HepG2 (cell line): ENCODE measurements around the gene RHBG. TPM values are rescaled to one million over a fixed set of nuclear protein-coding genes. Genes with fewer than 3 reads are reported as not detected.

Source experiments
- ARID4A ChIP-seq: sonication (generic); formaldehyde crosslinking; IDR thresholded peaks from 2 replicates; pipeline ENCODE4 v1.5.0; 2020; ENCODE audit warnings: mild to moderate bottlenecking, missing genetic modification reagents, borderline replicate concordance
- BRD4 ChIP-seq: sonication (generic); formaldehyde crosslinking; IDR thresholded peaks from 2 replicates; pipeline ENCODE4 v1.4.0; 2020; ENCODE audit warnings: missing genetic modification reagents
- CCDC6 ChIP-seq: sonication (generic); formaldehyde crosslinking; IDR thresholded peaks from 2 replicates; pipeline ENCODE4 v1.8.1; 2022; ENCODE audit warnings: mild to moderate bottlenecking, missing genetic modification reagents, moderate library complexity
- FOXO1 ChIP-seq: sonication (generic); formaldehyde crosslinking; IDR thresholded peaks from 2 replicates; pipeline ENCODE4 v1.4.0; 2020; ENCODE audit warnings: missing genetic modification reagents
- HBP1 ChIP-seq: IDR thresholded peaks from 2 replicates; pipeline ENCODE4 v1.6.1; 2016; ENCODE audit warnings: low read depth, control low read depth
- HCFC1 ChIP-seq: fragments of 150-350 bp; IDR thresholded peaks from 2 replicates; pipeline ENCODE4 v1.6.1; 2014; ENCODE audit warnings: low read depth, low read length
- KAT8 ChIP-seq: IDR thresholded peaks from 2 replicates; pipeline ENCODE4 v1.6.1; 2016; ENCODE audit warnings: missing genetic modification reagents, missing compliant biosample characterization
- KDM2A ChIP-seq: sonication (generic); formaldehyde crosslinking; IDR thresholded peaks from 2 replicates; pipeline ENCODE4 v1.4.0; 2020; ENCODE audit warnings: low read depth, missing genetic modification reagents, borderline replicate concordance
- KLF16 ChIP-seq, 2 experiments: sonication (generic) in 1 of 2; formaldehyde crosslinking in 1 of 2; IDR thresholded peaks; 2 replicates each; pipeline versions ENCODE4 v1.6.1 to v1.8.0; 2016 to 2023; ENCODE audit warnings: missing genetic modification reagents in 2 of 2, missing compliant biosample characterization in 1 of 2
- NFE2L1 ChIP-seq: sonication (generic); formaldehyde crosslinking; IDR thresholded peaks from 2 replicates; pipeline ENCODE4 v1.4.0; 2020; ENCODE audit warnings: missing genetic modification reagents, mild to moderate bottlenecking, borderline replicate concordance
- PAF1 ChIP-seq: IDR thresholded peaks from 2 replicates; pipeline ENCODE4 v1.6.1; 2016; ENCODE audit warnings: missing genetic modification reagents, missing compliant biosample characterization
- SAP130 ChIP-seq: IDR thresholded peaks from 2 replicates; pipeline ENCODE4 v1.6.1; 2016; ENCODE audit warnings: low read depth
- SIX1 ChIP-seq: sonication (generic); formaldehyde crosslinking; IDR thresholded peaks from 2 replicates; pipeline ENCODE4 v1.4.0; 2020; ENCODE audit warnings: missing genetic modification reagents, borderline replicate concordance
- SKI ChIP-seq: fragments of 450-650 bp; IDR thresholded peaks from one replicate; pipeline ENCODE4 v1.6.1; 2018; ENCODE audit warnings: mild to moderate bottlenecking; ENCODE audit not compliant: partially characterized antibody
- SNRNP70 ChIP-seq: fragments of 200-400 bp; formaldehyde crosslinking; IDR thresholded peaks from 2 replicates; pipeline ENCODE4 v1.6.1; 2017; ENCODE audit warnings: mild to moderate bottlenecking, low read depth, low read length, moderate library complexity
- ZNF205 ChIP-seq: IDR thresholded peaks from 2 replicates; pipeline ENCODE4 v1.6.1; 2018; ENCODE audit warnings: missing biosample characterization, missing genetic modification reagents
- ZNF280B ChIP-seq: sonication (generic); formaldehyde crosslinking; IDR thresholded peaks from 2 replicates; pipeline ENCODE4 v1.5.0; 2020; ENCODE audit warnings: missing genetic modification reagents, mild to moderate bottlenecking, borderline replicate concordance
- ZNF441 ChIP-seq: sonication (generic); formaldehyde crosslinking; IDR thresholded peaks from 2 replicates; pipeline ENCODE4 v1.7.0; 2021; ENCODE audit warnings: missing genetic modification reagents, borderline replicate concordance
- ZNF567 ChIP-seq: sonication (generic); formaldehyde crosslinking; IDR thresholded peaks from 2 replicates; pipeline ENCODE4 v1.8.1; 2023; ENCODE audit warnings: mild to moderate bottlenecking, missing genetic modification reagents, borderline replicate concordance
- ZNF569 ChIP-seq: sonication (generic); formaldehyde crosslinking; IDR thresholded peaks from 2 replicates; pipeline ENCODE4 v1.5.0; 2020; ENCODE audit warnings: mild to moderate bottlenecking, missing genetic modification reagents, moderate library complexity, borderline replicate concordance
- ZNF784 ChIP-seq: sonication (generic); formaldehyde crosslinking; IDR thresholded peaks from 2 replicates; pipeline ENCODE4 v1.5.1; 2020; ENCODE audit warnings: missing genetic modification reagents, mild to moderate bottlenecking, borderline replicate concordance
- ZSCAN12 ChIP-seq: sonication (generic); formaldehyde crosslinking; IDR thresholded peaks from 2 replicates; pipeline ENCODE4 v1.9.0; 2021; ENCODE audit warnings: mild to moderate bottlenecking, missing genetic modification reagents
- polyA plus RNA-seq, 8 experiments: library from polyadenylated mRNA; depleted of rRNA in 3 of 8; stranded (reverse) in 7 of 8; unstranded in 1 of 8; fragments of >200 nt; fragmentation: Illumina TruSeq in 4 of 8; extraction: Trizol in 4 of 8; gene quantifications; 2 replicates each; pipeline versions ENCODE4 v1.2.1 to v1.2.3, GENCODE V29; 2011 to 2016; ENCODE audit warnings: low read depth in 4 of 8, missing spikeins in 1 of 8, mixed read lengths in 1 of 8; ENCODE audit not compliant: insufficient read depth in 1 of 8
- total RNA-seq, 5 experiments: library from RNA; depleted of rRNA; stranded (reverse); fragments of >200 nt; fragmentation: Illumina TruSeq; extraction: Trizol; gene quantifications; 2 replicates each; pipeline ENCODE4 v1.2.3, GENCODE V29; 2016; ENCODE audit warnings: low read depth in 1 of 5

Gene RHBG
- total and polyA plus RNA-seq, 2 of the 13 experiments (the other 11 are each of a cell fraction or from before 2014, with no cell fraction given), result 61.8 to 73.5 TPM

- TF ChIP-seq ZNF280B (CRISPR knock-in tag) (no peak), ZNF441 (CRISPR knock-in tag) (no peak), CCDC6 (no peak), SIX1 (CRISPR knock-in tag) (no peak), PAF1 (CRISPR knock-in tag) (no peak), BRD4 (no peak), KDM2A (CRISPR knock-in tag) (0 out of 2 replicates have a peak, but pooled peaks have one; percentile 27), ZNF784 (CRISPR knock-in tag) (no peak), NFE2L1 (CRISPR knock-in tag) (no peak), HCFC1 (no peak), ZNF205 (CRISPR knock-in tag) (no peak), ZSCAN12 (CRISPR knock-in tag) (no peak), SNRNP70 (no peak), ZNF567 (CRISPR knock-in tag) (no peak), FOXO1 (CRISPR knock-in tag) (no peak), SKI (no peak), ZNF569 (no peak), KAT8 (CRISPR knock-in tag) (0 out of 2 replicates have a peak, but pooled peaks have one; percentile 20), KLF16 (CRISPR knock-in tag; IDR thresholded peaks at IDR 0.05) (peak in 1 of 2 experiments; percentile 50; a peak in 1 of 4 replicates), ARID4A (CRISPR knock-in tag) (no peak), SAP130 (CRISPR knock-in tag) (0 out of 2 replicates have a peak, but pooled peaks have one; percentile 18), HBP1 (CRISPR knock-in tag) (no peak)
Measured at GRCh38 chr1:156414461-156415064, 45.6 kb downstream of the RHBG start (continued).
